ENCODE data around the gene CMTM6.

CMTM6 gene

DNA sequence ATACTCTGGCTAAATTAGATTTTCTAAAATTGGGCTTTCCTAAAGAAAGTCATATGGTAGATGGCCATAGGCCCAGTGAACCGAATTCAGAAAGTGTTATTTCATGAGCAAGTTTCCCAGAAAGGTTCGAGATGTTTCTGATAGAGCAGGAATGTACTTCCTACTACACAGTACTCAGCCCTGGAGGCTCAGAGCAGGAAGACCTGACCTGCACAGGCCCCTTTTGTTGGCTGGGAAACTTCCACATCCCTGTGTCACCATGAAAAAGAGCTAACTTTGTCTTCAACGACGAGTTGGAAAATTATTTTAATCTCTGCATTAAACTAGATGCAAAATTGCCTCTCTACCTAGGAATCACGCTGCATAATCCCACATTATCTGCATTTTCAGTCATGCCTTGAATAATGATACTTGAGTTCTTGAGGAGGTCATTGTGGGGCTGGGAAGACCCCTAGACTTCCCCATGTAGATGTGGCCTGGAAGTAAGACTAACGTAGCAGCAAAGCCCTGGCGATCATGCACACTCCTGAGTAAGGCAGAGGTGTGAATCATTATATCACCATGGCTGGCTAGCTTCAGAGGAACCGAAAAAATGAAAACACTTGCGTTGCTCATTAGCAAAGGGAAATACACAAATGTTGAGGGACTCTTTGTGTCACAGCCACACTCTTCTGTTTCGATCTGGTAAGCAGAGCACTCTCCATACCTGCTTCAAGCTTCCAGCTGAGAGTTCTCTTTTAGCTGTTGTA is 63.9 kb downstream of the CMTM6 start:
- H3K4me3 ChIP-seq (ENCODE audit: control insufficient read depth, low read depth, low read length) = no peak overlapping the region
- TF ChIP-seq, protein P1, sequence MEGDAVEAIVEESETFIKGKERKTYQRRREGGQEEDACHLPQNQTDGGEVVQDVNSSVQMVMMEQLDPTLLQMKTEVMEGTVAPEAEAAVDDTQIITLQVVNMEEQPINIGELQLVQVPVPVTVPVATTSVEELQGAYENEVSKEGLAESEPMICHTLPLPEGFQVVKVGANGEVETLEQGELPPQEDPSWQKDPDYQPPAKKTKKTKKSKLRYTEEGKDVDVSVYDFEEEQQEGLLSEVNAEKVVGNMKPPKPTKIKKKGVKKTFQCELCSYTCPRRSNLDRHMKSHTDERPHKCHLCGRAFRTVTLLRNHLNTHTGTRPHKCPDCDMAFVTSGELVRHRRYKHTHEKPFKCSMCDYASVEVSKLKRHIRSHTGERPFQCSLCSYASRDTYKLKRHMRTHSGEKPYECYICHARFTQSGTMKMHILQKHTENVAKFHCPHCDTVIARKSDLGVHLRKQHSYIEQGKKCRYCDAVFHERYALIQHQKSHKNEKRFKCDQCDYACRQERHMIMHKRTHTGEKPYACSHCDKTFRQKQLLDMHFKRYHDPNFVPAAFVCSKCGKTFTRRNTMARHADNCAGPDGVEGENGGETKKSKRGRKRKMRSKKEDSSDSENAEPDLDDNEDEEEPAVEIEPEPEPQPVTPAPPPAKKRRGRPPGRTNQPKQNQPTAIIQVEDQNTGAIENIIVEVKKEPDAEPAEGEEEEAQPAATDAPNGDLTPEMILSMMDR (IDR thresholded peaks at IDR 0.05; ENCODE audit: control insufficient read depth, insufficient read depth, low read depth, low read length, missing control alignments) = no peak
- DNase-seq (ENCODE audit: low read depth) = no peak

DNA sequence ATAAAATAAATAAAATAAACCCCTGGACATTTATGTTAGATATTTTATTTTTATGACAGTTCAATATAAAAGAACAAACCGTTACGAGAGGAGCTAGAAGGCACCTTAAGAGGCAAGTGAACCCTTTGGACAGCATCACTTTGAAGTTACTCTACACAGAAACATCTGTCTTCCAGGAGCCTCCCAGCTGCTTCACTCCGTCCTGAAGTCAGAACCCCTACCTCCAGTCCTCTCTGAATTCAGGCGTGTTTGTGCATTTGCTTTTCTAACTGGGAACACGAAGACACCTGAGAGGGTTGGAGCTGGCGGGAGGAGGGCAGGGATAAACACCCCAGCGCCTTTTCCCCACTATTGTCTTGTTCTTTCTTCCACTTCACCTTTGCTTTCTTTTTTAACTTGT is 64.8 kb downstream of the CMTM6 start:
- no peak for DNase-seq (ENCODE audit: low read depth)
- TF ChIP-seq, protein P1 (IDR thresholded peaks at IDR 0.05; ENCODE audit: control insufficient read depth, insufficient read depth, low read depth, low read length, missing control alignments) = no peak
- H3K4me3 ChIP-seq (ENCODE audit: control insufficient read depth, low read depth, low read length) = no peak overlapping the region

DNA sequence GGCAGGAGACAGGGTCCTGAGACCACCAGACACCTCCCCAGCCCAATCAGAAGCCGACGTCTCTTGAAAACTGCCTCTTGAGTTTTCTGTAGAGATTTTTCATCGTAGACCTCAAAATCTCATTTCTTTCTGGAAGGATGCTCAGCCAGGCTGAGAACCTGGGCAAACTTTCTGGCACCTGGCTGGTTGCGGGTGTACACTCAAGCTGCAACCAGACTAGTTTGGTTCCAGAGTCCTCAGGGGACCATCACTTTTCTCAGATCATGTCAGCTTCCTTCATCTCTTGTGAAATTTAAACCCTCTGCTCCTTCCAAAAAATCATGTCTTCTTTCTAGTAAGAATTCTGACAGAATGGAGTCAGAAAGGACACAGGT is 65.8 kb downstream of the CMTM6 start:
- no peak overlapping the region for H3K4me3 ChIP-seq (ENCODE audit: control insufficient read depth, low read depth, low read length)
- TF ChIP-seq, protein P1 (IDR thresholded peaks at IDR 0.05; ENCODE audit: control insufficient read depth, insufficient read depth, low read depth, low read length, missing control alignments) = no peak
- DNase-seq (ENCODE audit: low read depth) = no peak

DNA sequence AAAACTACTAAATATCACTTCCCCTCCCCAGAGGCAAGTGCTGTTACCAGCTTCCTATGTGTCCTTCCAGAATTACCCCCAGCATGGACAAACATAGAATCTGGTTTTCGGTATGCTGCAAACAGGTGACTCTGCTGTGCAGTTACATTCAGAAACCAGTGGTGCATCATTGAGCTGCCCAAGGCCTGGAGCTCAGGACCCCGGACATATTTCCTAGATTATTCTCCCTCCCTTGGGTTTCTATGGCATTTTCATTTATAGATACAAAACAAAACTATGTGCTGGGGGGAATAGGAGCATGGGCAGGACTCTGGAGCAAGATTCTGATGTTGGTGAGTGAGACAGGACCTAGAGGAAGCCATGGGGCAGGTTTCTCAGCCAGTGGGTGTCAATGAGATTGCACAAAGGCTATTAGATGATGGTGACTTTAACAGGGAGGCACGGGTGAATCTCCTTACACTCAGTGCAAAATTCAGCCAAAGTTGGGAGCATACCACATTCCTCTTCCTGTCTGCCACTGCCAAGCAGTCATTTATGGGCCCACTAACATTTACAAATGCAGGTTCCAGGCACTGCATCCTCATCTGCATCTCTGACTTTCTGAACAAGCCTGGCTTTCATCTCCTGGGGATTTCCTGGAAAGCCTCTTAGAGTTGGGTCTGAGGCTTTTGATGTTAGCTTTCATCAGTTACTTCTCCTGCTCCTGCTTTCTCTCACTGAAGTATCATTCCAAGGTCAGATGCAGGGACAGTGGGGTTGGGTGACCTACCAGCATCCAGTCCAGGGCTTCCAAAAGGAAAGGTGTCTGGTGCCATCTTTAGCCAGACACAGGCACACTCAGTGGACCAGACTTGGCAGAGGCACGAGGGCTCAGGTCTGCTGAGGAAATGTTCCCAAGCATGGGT is 66.5 kb downstream of the CMTM6 start:
- TF ChIP-seq, protein P1 (IDR thresholded peaks at IDR 0.05; ENCODE audit: control insufficient read depth, insufficient read depth, low read depth, low read length, missing control alignments) = no peak
- no peak for DNase-seq (ENCODE audit: low read depth)
- H3K4me3 ChIP-seq (ENCODE audit: control insufficient read depth, low read depth, low read length) = no peak overlapping the region

DNA sequence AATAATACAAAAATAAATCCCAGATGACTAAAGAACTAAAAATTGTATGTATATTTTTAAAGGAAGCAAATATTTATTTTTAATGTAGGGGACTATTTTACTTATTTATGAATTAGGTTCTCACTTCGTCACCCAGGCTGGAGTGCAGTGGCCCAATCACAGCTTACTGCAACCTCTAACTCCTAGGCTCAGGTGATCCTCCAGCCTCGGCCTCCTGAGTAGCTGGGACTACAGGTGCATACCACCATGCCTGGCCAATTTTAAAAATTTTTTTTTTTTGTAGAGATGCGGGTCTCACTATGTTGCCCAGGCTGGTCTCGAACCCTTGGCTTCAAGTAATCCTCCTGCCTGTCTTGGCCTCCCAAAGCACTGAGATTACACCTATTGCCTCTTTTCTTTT is 68.4 kb downstream of the CMTM6 start:
- TF ChIP-seq, protein P1 (IDR thresholded peaks at IDR 0.05; ENCODE audit: control insufficient read depth, insufficient read depth, low read depth, low read length, missing control alignments) = no peak
- no peak overlapping the region for H3K4me3 ChIP-seq (ENCODE audit: control insufficient read depth, low read depth, low read length)
- no peak for DNase-seq (ENCODE audit: low read depth)

DNA sequence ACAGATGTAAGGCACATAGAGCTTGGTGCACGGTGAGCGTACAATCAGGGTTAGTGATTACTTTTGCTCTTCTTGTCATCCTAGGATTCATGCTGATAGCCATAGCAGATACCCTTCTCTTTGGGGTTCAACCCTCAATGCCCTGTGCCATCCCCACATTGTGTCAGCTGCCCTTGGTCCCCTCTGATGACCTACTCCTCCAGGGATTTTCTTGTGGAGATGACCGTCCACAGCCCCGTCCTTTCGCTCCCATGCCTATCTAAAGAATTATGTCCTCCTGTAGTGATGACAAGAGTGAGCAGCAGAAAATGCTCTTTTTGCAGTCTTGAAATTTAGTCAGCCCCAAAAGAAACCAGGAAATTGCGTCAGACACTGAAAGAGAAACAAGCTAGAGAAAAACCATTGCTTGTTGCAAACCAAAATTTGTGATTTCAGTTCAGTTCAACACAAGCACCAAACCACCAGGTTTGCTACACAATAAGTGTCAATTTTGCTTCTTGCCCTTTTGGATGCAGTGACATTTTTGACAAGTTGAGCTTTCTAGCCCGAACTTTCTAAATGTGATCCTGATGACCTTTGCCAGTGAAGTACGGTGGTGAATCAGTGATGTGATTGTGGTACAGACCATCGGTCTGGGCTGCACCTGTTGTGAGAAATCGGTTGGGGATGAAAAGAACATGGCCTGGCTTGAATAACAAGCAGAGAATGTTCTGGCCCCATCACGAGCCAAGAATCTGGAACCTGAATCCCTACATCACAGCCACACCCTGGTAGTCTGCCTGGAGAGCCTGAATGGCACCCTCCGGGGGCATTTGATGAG is 69.7 kb downstream of the CMTM6 start:
- no peak for DNase-seq (ENCODE audit: low read depth)
- TF ChIP-seq, protein P1 (IDR thresholded peaks at IDR 0.05; ENCODE audit: control insufficient read depth, insufficient read depth, low read depth, low read length, missing control alignments) = no peak
- no peak overlapping the region for H3K4me3 ChIP-seq (ENCODE audit: control insufficient read depth, low read depth, low read length)

All from AG09309 (cell line).